Measurements from ENCODE around the gene MYO18A.

MYO18A gene

GRCh38 chr17:29054835-29055234, 125.4 kb downstream of the MYO18A start:
- no peak overlapping the region for H3K27ac ChIP-seq
- DNase-seq: no peak
- peaks cover 5% of the 10 kb centered on the region for H3K27me3 ChIP-seq (replicated peaks)
- no peak for TF ChIP-seq CTCF (IDR thresholded peaks at IDR 0.05; ENCODE audit: low read depth, low read length, missing control alignments)
- H3K4me3 ChIP-seq (ENCODE audit: low read depth, low read length): no peak overlapping the region
- H3K36me3 ChIP-seq (replicated peaks): no peaks in the 10 kb centered on the region
- in situ Hi-C loops (cut with HindIII; ENCODE audit: low pct_ligation_motif_present, low sequenced_read_pairs): no loop called here

GRCh38 chr17:29051731-29052130, 128.5 kb downstream of the MYO18A start:
- Histone ChIP-seq H3K36me3 (replicated peaks) (no peaks in the 10 kb centered on the region), H3K27me3 (replicated peaks) (peaks cover 11% of the 10 kb centered on the region), H3K4me3 (ENCODE audit: low read depth, low read length) (no peak overlapping the region), H3K27ac (no peak overlapping the region)
- no peak for DNase-seq
- no peak for TF ChIP-seq CTCF (IDR thresholded peaks at IDR 0.05; ENCODE audit: low read depth, low read length, missing control alignments)
- in situ Hi-C loops (cut with HindIII; ENCODE audit: low pct_ligation_motif_present, low sequenced_read_pairs): no loop called here

- no peak for DNase-seq
- H3K27ac ChIP-seq: no peak overlapping the region
- in situ Hi-C loops (cut with HindIII; ENCODE audit: low pct_ligation_motif_present, low sequenced_read_pairs): no loop called here
These were observed 129.0 kb downstream of the MYO18A start for GRCh38 chr17:29051194-29051593.

GRCh38 chr17:29050176-29050575, 130.0 kb downstream of the MYO18A start:
- no peak overlapping the region for H3K27ac ChIP-seq
- in situ Hi-C loops (cut with HindIII; ENCODE audit: low pct_ligation_motif_present, low sequenced_read_pairs): no loop called here
- H3K27me3 ChIP-seq (replicated peaks): peaks cover 9% of the 10 kb centered on the region
- no peak for TF ChIP-seq CTCF (IDR thresholded peaks at IDR 0.05; ENCODE audit: low read depth, low read length, missing control alignments)
- H3K36me3 ChIP-seq (replicated peaks): no peaks in the 10 kb centered on the region
- no peak overlapping the region for H3K4me3 ChIP-seq (ENCODE audit: low read depth, low read length)
- DNase-seq: no peak

More at GRCh38 chr17:29051194-29051593, 129.0 kb downstream of the MYO18A start:
- H3K4me3 ChIP-seq (ENCODE audit: low read depth, low read length): no peak overlapping the region
- no peaks in the 10 kb centered on the region for H3K36me3 ChIP-seq (replicated peaks)
- TF ChIP-seq CTCF (IDR thresholded peaks at IDR 0.05; ENCODE audit: low read depth, low read length, missing control alignments): no peak
- H3K27me3 ChIP-seq (replicated peaks): peaks cover 13% of the 10 kb centered on the region

GRCh38 chr17:29049541-29050145, 130.6 kb downstream of the MYO18A start:
- in situ Hi-C loops (cut with HindIII; ENCODE audit: low pct_ligation_motif_present, low sequenced_read_pairs): no loop called here
- no peak overlapping the region for H3K4me3 ChIP-seq (ENCODE audit: low read depth, low read length)
- H3K27me3 ChIP-seq (replicated peaks): peaks cover 9% of the 10 kb centered on the region

More at GRCh38 chr17:29049541-29050145, 130.6 kb downstream of the MYO18A start:
- no peak overlapping the region for H3K27ac ChIP-seq
- no peaks in the 10 kb centered on the region for H3K36me3 ChIP-seq (replicated peaks)
- no peak for TF ChIP-seq CTCF (IDR thresholded peaks at IDR 0.05; ENCODE audit: low read depth, low read length, missing control alignments)
- no peak for DNase-seq
